HG02623 (cell line): Measurements from ENCODE around the gene AMMECR1.
"Not testable (repeated sequence)": the region's sequence is repeated elsewhere in the genome, so short reads cannot be mapped to it uniquely, and the experiment has no call there.

Experiments used
- ATAC-seq: cut with Tn5 transposase; IDR thresholded peaks from one replicate; pipeline ENCODE4 v1.9.1; 2021; ENCODE audit warnings: moderate library complexity; ENCODE audit not compliant: unreplicated experiment

Gene AMMECR1

GRCh38 chrX:110317820-110318663 is at the start of gene AMMECR1:
Gene AMMECR1 (minus strand): TSS chrX:110318085. CDS start chrX:110318071, 14 bp downstream.
- ATAC-seq: peak; percentile 61

- no peak for ATAC-seq
These were observed 45.4 kb upstream of the AMMECR1 start for GRCh38 chrX:110363244-110363643.

GRCh38 chrX:110359273-110359672 is 41.4 kb upstream of the AMMECR1 start:
- no peak for ATAC-seq

GRCh38 chrX:110358548-110358947 is 40.7 kb upstream of the AMMECR1 start, which contains the start of gene RTL9:
Gene RTL9 (plus strand): TSS chrX:110358848. CDS start chrX:110450618, 91,770 bp downstream.
- no peak for ATAC-seq

GRCh38 chrX:110346681-110347080 is 28.8 kb upstream of the AMMECR1 start:
- ATAC-seq: no peak

GRCh38 chrX:110341189-110342035 is 23.5 kb upstream of the AMMECR1 start:
- peak; percentile 66 for ATAC-seq

GRCh38 chrX:110338935-110339334 is 21.1 kb upstream of the AMMECR1 start:
- no peak for ATAC-seq

- ATAC-seq: not testable (repeated sequence)
These were observed 15.6 kb upstream of the AMMECR1 start for GRCh38 chrX:110333458-110333857.

GRCh38 chrX:110331444-110332030 is 13.7 kb upstream of the AMMECR1 start:
- no peak for ATAC-seq

- ATAC-seq: not testable (repeated sequence)
These were observed 10.7 kb upstream of the AMMECR1 start for GRCh38 chrX:110328613-110329012.

GRCh38 chrX:110327336-110327735 is 9.5 kb upstream of the AMMECR1 start:
- no peak for ATAC-seq

- no peak for ATAC-seq
These were observed 8.8 kb upstream of the AMMECR1 start for GRCh38 chrX:110326712-110327111.

GRCh38 chrX:110322603-110323002 is 4.7 kb upstream of the AMMECR1 start:
- no peak for ATAC-seq

GRCh38 chrX:110321670-110322069 is 3.8 kb upstream of the AMMECR1 start:
- ATAC-seq: no peak

GRCh38 chrX:110321081-110321480 is 3.2 kb upstream of the AMMECR1 start:
- ATAC-seq: no peak

GRCh38 chrX:110320381-110320987 is 2.6 kb upstream of the AMMECR1 start:
- no peak for ATAC-seq

- ATAC-seq: peak; percentile 5
These were observed 731 bp upstream of the AMMECR1 start for GRCh38 chrX:110318664-110318968.

GRCh38 chrX:110317061-110317819 is 645 bp downstream of the AMMECR1 start:
- ATAC-seq: peak; percentile 22

GRCh38 chrX:110316351-110317060 is 1.4 kb downstream of the AMMECR1 start:
- ATAC-seq: no peak

- no peak for ATAC-seq
These were observed 2.3 kb downstream of the AMMECR1 start for GRCh38 chrX:110315551-110315950.
